GM23338 (cell line): ENCODE results near the gene LIPG.

Experiments used
- JUNB ChIP-seq: IDR thresholded peaks from one replicate; pipeline ENCODE4 v1.6.1; 2016; ENCODE audit warnings: antibody characterized with exemption; ENCODE audit not compliant: unreplicated experiment
- POLR2AphosphoS5 ChIP-seq: IDR thresholded peaks from 2 replicates; pipeline ENCODE4 v1.6.1; 2016; ENCODE audit warnings: antibody characterized with exemption, low read depth
- TF ChIP-seq, protein P1 (sequence below), 2 experiments: fragments of 200-600 bp in 1 of 2; sonication (generic) in 1 of 2; conservative IDR thresholded peaks; 2 replicates each; pipeline versions ENCODE4 v1.5.1 to v1.6.1; 2016 to 2017; ENCODE audit warnings: antibody characterized with exemption in 2 of 2, low read depth in 2 of 2, mild to moderate bottlenecking in 2 of 2, moderate library complexity in 1 of 2

DNA sequence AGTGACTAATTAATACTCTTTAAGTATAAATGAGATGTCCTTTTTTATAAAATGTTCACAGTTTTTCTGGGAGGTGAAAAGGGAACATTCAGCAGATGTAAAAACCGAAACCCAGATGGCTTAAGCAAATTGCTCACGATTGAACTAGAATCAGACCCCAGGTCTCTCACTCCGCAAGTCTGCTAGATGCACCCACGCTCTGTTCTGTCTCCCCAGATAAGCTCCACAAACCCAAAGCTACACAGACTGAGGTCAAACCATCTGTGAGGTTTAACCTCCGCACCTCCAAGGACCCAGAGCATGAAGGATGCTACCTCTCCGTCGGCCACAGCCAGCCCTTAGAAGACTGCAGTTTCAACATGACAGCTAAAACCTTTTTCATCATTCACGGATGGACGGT, 3.2 kb downstream of the LIPG start:
- TF ChIP-seq JUNB (no peak), POLR2AphosphoS5 (no peak)
- TF ChIP-seq, protein P1, sequence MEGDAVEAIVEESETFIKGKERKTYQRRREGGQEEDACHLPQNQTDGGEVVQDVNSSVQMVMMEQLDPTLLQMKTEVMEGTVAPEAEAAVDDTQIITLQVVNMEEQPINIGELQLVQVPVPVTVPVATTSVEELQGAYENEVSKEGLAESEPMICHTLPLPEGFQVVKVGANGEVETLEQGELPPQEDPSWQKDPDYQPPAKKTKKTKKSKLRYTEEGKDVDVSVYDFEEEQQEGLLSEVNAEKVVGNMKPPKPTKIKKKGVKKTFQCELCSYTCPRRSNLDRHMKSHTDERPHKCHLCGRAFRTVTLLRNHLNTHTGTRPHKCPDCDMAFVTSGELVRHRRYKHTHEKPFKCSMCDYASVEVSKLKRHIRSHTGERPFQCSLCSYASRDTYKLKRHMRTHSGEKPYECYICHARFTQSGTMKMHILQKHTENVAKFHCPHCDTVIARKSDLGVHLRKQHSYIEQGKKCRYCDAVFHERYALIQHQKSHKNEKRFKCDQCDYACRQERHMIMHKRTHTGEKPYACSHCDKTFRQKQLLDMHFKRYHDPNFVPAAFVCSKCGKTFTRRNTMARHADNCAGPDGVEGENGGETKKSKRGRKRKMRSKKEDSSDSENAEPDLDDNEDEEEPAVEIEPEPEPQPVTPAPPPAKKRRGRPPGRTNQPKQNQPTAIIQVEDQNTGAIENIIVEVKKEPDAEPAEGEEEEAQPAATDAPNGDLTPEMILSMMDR (conservative IDR thresholded peaks at IDR 0.05; ENCODE audit: low read depth in 2 of 2): no peak
